Measurements from ENCODE around the gene KRT16.
"Not testable (repeated sequence)": the region's sequence is repeated elsewhere in the genome, so short reads cannot be mapped to it uniquely, and the experiment has no call there.

The KRT16 gene

DNA sequence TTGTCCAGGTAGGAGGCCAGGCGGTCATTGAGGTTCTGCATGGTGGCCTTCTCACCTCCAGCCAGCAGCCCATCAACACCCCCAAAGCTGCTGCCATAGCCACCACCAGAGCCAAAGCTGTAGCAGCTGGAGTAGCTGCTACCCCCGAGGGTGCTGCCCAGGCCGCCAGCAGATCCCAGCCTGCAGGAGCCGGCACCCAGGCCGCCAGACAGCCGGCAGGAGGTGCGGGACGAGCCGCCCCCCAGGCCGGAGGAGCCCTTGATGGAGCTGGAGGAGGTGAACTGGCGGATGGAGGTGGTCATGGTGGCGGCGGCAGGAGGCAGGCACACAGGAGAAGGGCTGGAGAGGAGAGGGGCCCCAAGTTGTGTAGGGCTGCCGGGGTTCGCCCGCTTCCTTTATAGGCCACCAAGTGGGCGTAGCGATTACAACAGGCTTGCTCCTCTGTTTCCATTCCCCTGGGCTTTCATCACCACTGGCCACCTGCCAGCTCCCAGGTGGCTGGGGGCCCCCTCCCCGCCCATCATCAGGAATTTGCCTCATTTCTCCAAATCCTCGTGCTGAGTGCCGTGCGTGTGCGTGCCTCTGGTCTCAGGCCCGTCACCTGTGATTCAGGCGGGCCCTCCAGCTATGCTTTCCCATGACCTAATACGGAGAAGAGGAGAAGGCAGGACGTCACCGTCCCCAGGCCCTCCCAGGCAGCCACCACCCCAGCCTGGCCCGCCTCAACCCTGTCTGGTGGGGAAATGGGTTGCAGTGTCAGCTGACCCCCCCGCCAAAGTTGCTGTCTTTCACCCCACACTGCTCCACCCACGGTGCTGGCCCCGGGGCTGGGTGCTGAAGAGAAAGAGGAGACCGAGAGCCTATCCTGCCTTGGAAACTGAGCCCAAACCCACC lies 11.9 kb upstream of the KRT16 start, which contains the start of gene KRT17:
Gene KRT17, minus strand, starts transcription at position 368 of the 894 bp plus-strand sequence. Its CDS starts 66 bp downstream, at position 302.
- H3K27me3 ChIP-seq (replicated peaks), result no peaks in the 10 kb centered on the region
- H3K4me3 ChIP-seq (ENCODE audit: low read depth, low read length), result no peak within 1 kb of the TSS
- in situ Hi-C loops (cut with HindIII; ENCODE audit: low pct_ligation_motif_present, low sequenced_read_pairs), result no loop called here
- H3K36me3 ChIP-seq (replicated peaks), result no peaks in the 10 kb centered on the region
- no peak for DNase-seq
- no peak within 1 kb of the TSS for H3K27ac ChIP-seq
- TF ChIP-seq, protein P1, sequence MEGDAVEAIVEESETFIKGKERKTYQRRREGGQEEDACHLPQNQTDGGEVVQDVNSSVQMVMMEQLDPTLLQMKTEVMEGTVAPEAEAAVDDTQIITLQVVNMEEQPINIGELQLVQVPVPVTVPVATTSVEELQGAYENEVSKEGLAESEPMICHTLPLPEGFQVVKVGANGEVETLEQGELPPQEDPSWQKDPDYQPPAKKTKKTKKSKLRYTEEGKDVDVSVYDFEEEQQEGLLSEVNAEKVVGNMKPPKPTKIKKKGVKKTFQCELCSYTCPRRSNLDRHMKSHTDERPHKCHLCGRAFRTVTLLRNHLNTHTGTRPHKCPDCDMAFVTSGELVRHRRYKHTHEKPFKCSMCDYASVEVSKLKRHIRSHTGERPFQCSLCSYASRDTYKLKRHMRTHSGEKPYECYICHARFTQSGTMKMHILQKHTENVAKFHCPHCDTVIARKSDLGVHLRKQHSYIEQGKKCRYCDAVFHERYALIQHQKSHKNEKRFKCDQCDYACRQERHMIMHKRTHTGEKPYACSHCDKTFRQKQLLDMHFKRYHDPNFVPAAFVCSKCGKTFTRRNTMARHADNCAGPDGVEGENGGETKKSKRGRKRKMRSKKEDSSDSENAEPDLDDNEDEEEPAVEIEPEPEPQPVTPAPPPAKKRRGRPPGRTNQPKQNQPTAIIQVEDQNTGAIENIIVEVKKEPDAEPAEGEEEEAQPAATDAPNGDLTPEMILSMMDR (IDR thresholded peaks at IDR 0.05; ENCODE audit: low read depth, low read length, missing control alignments), result no peak

GRCh38 chr17:41623184-41623861 lies 10.8 kb upstream of the KRT16 start:
- H3K27me3 ChIP-seq (replicated peaks); in situ Hi-C loops (cut with HindIII; ENCODE audit: low pct_ligation_motif_present, low sequenced_read_pairs); DNase-seq; H3K4me3 ChIP-seq (ENCODE audit: low read depth, low read length); H3K27ac ChIP-seq; H3K36me3 ChIP-seq (replicated peaks): not testable (repeated sequence)

DNA sequence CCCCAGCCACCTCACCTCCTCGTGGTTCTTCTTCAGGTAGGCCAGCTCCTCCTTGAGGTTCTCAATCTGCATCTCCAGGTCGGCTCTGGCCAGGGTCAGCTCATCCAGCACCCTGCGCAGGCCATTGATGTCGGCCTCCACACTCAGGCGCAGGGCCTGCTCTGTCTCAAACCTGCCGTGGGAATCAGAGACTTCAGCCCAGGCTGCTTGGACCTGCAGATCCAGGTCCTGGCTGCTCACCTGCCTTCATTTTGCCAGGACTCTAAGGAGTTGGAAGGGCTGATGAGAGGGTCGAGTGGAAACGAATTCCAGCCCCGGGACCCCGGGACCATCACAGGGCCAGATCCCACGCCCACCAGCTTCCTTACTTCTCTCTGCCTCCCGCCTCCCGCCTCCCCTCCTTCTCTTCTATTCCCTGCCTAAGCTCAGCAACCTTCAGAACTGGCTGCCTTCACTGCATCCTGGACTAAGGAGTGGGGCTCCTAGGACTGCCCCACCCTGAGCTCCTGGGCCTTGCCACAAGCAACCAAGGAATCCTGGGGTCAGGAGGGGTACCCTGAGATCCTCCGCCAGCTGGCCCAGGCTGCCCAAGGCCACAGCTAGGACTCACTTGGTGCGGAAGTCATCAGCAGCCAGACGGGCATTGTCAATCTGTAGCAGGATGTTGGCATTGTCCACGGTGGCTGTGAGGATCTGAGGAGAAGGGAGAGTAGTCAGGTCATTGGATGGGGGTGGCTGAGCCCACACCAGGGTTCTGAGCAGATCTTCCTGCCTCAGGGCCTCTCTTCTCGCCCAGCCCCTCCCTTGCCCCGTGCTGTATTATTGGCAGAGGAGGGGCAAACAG lies 10.0 kb upstream of the KRT16 start:
- DNase-seq; H3K27ac ChIP-seq; H3K27me3 ChIP-seq (replicated peaks); in situ Hi-C loops (cut with HindIII; ENCODE audit: low pct_ligation_motif_present, low sequenced_read_pairs); H3K36me3 ChIP-seq (replicated peaks); H3K4me3 ChIP-seq (ENCODE audit: low read depth, low read length): not testable (repeated sequence)

DNA sequence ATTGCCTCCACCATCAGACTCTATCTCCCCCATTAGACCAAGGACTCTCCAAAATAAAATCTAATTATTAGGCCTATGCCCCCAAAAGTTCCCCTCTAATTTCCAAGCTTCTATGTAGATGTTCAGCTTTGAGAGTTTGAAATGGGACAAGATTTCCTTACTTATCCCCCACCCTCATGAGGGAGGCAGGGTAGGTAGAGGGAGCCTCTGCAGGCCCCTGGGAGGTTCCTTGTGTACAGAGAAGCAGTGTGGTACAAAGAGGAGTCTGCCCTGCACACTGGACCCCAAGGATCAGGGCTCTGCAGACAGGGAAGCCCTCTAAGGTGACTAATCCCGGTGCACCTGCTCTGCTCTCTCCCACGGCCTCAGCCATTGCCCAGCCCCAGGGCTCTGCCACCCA lies 9.3 kb upstream of the KRT16 start:
- DNase-seq, result no peak
- in situ Hi-C loops (cut with HindIII; ENCODE audit: low pct_ligation_motif_present, low sequenced_read_pairs), result no loop called here
- TF ChIP-seq, protein P1 (IDR thresholded peaks at IDR 0.05; ENCODE audit: low read depth, low read length, missing control alignments), result no peak
- no peak overlapping the region for H3K4me3 ChIP-seq (ENCODE audit: low read depth, low read length)
- no peaks in the 10 kb centered on the region for H3K36me3 ChIP-seq (replicated peaks)
- H3K27me3 ChIP-seq (replicated peaks), result no peaks in the 10 kb centered on the region
- H3K27ac ChIP-seq, result no peak overlapping the region

GRCh38 chr17:41621435-41621817 lies 8.9 kb upstream of the KRT16 start:
- H3K4me3 ChIP-seq (ENCODE audit: low read depth, low read length); in situ Hi-C loops (cut with HindIII; ENCODE audit: low pct_ligation_motif_present, low sequenced_read_pairs); H3K36me3 ChIP-seq (replicated peaks); DNase-seq; H3K27ac ChIP-seq; H3K27me3 ChIP-seq (replicated peaks): not testable (repeated sequence)

- no peak for DNase-seq
- H3K27ac ChIP-seq, result no peak overlapping the region
- no peaks in the 10 kb centered on the region for H3K36me3 ChIP-seq (replicated peaks)
- no peaks in the 10 kb centered on the region for H3K27me3 ChIP-seq (replicated peaks)
- in situ Hi-C loops (cut with HindIII; ENCODE audit: low pct_ligation_motif_present, low sequenced_read_pairs), result no loop called here
- TF ChIP-seq, protein P1 (IDR thresholded peaks at IDR 0.05; ENCODE audit: low read depth, low read length, missing control alignments), result no peak
- H3K4me3 ChIP-seq (ENCODE audit: low read depth, low read length), result no peak overlapping the region
Measured at GRCh38 chr17:41620583-41621434, 8.2 kb upstream of the KRT16 start.

- H3K27ac ChIP-seq; in situ Hi-C loops (cut with HindIII; ENCODE audit: low pct_ligation_motif_present, low sequenced_read_pairs): not testable (repeated sequence)
Measured at GRCh38 chr17:41619927-41620582, 7.5 kb upstream of the KRT16 start.

More at GRCh38 chr17:41619927-41620582, 7.5 kb upstream of the KRT16 start:
- not testable (repeated sequence) for DNase-seq; H3K36me3 ChIP-seq (replicated peaks); H3K27me3 ChIP-seq (replicated peaks); H3K4me3 ChIP-seq (ENCODE audit: low read depth, low read length)
